HEK293T (cell line): ENCODE results near the gene ZNF618.

Experiments used
- ARNT ChIP-seq: fragments of 450-650 bp; IDR thresholded peaks from 2 replicates; pipeline ENCODE4 v1.6.1; 2017; ENCODE audit warnings: mild to moderate bottlenecking
- BHLHE40 ChIP-seq: fragments of 450-650 bp; IDR thresholded peaks from 2 replicates; pipeline ENCODE4 v1.6.1; 2016; ENCODE audit warnings: mild to moderate bottlenecking, moderate library complexity, borderline replicate concordance
- CTBP1 ChIP-seq: fragments of 450-650 bp; IDR thresholded peaks from 2 replicates; pipeline ENCODE4 v1.6.1; 2016; ENCODE audit warnings: borderline replicate concordance
- ELF4 ChIP-seq: fragments of 450-650 bp; IDR thresholded peaks from 2 replicates; pipeline ENCODE4 v1.6.1; 2017; ENCODE audit warnings: antibody characterized with exemption
- FOXK2 ChIP-seq: fragments of 450-650 bp; IDR thresholded peaks from 2 replicates; pipeline ENCODE4 v1.6.1; 2016; ENCODE audit warnings: mild to moderate bottlenecking
- FOXM1 ChIP-seq: fragments of 450-650 bp; IDR thresholded peaks from 2 replicates; pipeline ENCODE4 v1.6.1; 2017; ENCODE audit warnings: mild to moderate bottlenecking, borderline replicate concordance
- L3MBTL2 ChIP-seq: fragments of 450-650 bp; conservative IDR thresholded peaks from 2 replicates; pipeline ENCODE4 v1.6.1; 2016; ENCODE audit warnings: mild to moderate bottlenecking
- LEF1 ChIP-seq: fragments of 450-650 bp; IDR thresholded peaks from 2 replicates; pipeline ENCODE4 v1.6.1; 2017; ENCODE audit warnings: mild to moderate bottlenecking, borderline replicate concordance
- NFRKB ChIP-seq: fragments of 450-650 bp; IDR thresholded peaks from 2 replicates; pipeline ENCODE4 v1.6.1; 2016; ENCODE audit warnings: mild to moderate bottlenecking, moderate library complexity
- SP1 ChIP-seq: fragments of 450-650 bp; IDR thresholded peaks from 2 replicates; pipeline ENCODE4 v1.6.1; 2017
- SUZ12 ChIP-seq: fragments of 450-650 bp; IDR thresholded peaks from 2 replicates; pipeline ENCODE4 v1.6.1; 2016; ENCODE audit warnings: mild to moderate bottlenecking
- TARDBP ChIP-seq: fragments of 450-650 bp; IDR thresholded peaks from 2 replicates; pipeline ENCODE4 v1.6.1; 2016

DNA sequence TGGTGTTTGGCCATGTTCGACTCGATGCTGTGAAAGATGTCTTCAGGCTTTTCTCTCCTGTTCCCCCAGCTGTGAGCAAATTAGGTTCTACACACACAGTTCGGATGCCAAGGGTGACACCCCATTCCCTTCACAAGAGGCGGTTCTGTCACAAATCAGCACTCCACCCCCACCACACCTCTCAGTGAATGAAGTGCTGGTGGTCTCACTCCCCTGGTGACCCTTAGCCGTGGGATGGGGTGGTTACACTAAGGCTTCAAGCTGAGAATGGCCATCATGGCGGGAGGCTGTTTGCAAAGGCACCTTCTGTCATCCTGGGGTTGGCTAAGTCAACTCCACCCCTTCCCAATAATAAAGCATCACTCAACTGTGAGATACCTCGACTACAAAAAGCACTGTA is 175.6 kb downstream of the ZNF618 start:
- TF ChIP-seq FOXM1 (no peak), TARDBP (no peak), ELF4 (no peak), FOXK2 (no peak), SP1 (no peak), BHLHE40 (no peak), L3MBTL2 (no peak), ARNT (no peak), CTBP1 (no peak), SUZ12 (no peak), NFRKB (no peak), LEF1 (no peak)
